HG03139 (cell line): Measurements from ENCODE around the gene CNPY2.

Experiments used
- ATAC-seq: cut with Tn5 transposase; IDR thresholded peaks from one replicate; pipeline ENCODE4 v1.9.1; 2021; ENCODE audit not compliant: unreplicated experiment

The CNPY2 gene

GRCh38 chr12:56260380-56260779 is 55.4 kb downstream of the CNPY2 start:
- ATAC-seq: no peak
